EH (cell line): Measurements from ENCODE around the gene FAM167B.
"Not testable (repeated sequence)": the region's sequence is repeated elsewhere in the genome, so short reads cannot be mapped to it uniquely, and the experiment has no call there.

Source experiments
- DNase-seq: peaks from one replicate; pipeline ENCODE4 v3.0.0-alpha.2; 2015; ENCODE audit warnings: low read depth

Gene FAM167B

DNA sequence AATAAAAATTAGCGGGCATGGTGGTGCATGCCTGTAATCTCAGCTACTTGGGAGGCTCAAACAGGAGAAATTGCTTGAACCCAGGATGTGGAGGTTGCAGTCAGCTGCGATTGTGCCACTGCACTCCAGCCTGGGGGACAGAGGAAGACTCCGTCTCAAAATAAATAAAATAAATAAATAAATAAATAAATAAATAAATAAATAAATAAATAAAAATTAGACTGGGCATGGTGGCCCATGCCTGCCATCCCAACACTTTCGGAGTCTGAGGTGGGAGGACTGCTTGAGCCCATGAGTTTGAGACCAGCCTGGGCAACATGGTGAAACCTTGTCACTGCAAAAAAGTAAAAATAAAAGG is 16.2 kb downstream of the FAM167B start:
- not testable (repeated sequence) for DNase-seq

DNA sequence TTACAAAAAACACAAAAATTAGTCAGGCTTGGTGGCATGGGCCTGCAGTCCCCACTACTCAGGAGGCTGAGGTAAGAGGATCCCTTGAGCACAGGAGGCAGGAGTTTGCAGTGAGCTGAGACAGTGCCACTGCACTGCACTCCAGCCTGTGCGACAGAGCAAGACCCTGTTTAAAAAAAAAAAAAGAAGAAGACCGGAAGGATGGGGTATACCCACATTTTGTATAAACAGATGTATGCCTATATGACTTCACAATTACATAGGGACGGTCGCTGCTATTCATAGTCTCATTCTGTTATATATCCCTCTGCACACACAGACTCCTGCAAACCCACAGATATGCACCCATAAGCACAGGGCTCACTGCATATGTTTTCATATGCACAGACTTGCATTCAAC is 16.7 kb downstream of the FAM167B start:
- DNase-seq, result no peak

DNA sequence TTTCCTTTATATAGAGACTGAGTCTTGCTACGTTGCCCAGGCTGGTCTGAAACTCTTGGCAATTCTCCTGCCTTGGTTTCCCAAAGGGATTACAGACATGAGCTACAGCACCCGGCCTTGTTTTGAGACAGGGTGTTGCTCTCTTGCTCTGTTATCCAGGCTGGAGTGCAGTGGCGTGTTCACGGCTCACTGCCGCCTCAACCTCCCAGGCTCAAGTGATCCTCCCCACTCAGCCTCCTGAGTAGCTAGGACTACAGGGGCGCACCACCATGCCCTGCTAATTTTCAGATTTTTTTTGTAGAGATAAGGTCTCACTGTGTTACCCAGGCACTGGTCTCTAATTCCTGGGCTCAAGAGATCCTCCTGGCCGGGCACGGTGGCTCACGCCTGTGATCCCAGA is 18.8 kb downstream of the FAM167B start:
- no peak for DNase-seq

DNA sequence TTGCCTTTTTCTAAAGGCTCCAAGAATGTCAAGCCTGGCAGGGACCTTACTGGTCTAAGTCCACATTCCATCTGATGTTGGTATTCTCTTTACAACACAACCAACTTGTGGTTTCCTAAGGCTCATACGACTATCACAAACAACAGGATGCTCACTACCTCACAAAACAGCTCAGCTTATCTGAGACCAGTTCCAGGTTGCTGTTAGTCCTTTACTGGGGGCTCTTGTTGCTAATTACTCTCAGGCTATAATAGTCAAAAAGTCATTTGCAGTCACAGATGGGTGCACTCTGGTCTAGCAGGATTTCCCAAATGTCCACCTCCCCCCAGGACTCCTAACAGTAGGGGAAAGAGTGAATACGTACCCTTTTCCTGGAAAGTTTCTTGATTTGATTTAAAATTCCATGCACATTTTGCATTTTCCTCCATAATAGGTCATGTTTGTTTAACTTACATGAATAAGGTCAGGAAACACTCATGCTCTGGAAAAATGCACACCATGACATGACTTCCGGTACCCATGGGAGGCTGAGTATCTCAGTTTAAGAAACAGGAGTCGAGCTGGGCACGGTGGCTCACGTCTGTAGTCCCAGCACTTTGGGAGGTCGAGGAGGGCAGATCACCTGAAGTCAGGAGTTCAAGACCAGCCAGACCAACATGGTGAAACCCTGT is 20.0 kb downstream of the FAM167B start:
- DNase-seq, result peak; percentile 88

DNA sequence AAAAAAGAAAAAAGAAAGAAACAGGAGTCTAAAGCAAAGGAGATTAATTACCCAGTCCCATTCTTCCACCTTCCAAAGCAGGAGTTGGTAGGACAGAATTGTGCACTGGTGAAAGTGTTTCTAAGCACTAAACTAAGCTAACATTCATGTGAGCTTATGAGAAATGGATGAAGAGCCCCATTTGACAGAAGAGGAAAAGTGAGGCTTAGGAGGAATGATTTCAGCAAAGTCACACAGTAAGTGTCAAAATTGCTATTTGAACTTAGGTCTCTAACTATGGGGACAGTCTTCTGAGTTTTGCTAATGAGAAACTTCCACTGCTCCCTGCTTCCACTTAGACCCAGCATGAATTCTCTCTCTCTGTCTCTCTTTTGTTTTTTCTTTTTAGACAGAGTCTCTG is 22.7 kb downstream of the FAM167B start:
- DNase-seq, result no peak

DNA sequence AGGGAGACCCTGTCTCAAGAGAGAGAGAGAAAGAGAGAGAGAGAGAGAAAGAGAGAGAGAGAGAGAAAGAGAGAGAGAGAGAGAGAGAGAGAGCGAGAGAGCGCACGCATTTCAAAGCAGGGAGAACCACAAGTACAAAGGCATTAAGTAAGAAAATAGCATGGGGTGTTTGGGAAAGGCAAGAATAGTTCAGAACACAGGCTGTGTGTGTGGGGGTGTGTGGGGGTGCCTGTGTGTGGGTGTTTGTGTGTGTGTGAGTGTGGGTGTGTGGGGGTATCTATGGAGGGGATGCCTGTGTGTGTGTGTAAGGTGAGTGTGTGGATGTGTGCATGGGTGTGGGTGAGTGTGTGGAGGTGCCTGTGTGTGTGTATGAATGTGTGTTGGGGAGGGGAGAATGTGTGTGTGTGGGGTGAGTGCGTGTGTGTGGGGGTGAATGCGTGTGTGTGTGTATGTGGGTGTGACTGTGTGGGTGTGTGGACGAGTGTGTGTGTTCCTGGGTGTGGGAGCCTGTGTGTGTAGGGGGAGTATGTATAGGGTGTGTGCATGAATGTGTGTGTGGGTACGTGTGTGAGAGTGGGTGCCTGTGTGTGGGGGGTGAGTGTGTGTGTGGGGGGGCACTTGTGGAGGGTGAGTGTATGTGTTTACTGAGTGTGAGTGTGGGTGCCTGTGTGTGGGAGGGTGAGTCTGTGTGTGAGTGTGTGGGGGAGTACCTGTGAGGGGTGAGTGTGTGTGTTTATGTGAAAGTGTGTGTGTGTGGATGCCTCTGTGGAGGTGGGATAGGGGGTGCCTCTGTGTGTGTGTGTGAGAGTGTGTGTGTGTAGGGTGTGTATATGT is 25.8 kb downstream of the FAM167B start:
- no peak for DNase-seq

DNA sequence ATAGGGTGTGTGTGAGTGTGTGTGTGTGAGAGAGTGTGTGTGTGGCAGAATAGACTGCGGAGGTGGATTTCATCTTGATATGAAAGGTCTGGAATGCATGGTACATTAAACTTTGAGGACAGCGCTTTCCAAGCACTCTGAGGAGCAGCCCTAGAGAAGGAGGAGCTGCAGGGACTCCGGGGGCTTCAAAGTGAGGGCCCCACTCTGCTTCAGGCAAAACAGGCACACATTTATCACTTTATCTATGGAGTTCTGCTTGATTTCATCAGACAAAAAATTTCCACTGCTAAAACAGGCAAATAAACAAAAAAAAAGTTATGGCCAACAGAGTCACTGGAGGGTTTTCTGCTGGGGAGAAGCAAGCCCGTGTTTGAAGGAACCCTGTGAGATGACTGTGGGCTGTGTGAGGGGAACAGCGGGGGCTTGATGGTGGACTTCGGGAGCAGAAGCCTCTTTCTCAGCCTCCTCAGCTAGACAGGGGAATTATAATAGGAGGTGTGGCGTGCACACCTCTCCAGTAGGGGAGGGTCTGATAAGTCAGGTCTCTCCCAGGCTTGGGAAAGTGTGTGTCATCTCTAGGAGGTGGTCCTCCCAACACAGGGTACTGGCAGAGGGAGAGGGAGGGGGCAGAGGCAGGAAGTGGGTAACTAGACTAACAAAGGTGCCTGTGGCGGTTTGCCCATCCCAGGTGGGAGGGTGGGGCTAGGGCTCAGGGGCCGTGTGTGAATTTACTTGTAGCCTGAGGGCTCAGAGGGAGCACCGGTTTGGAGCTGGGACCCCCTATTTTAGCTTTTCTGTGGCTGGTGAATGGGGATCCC is 26.6 kb downstream of the FAM167B start:
- DNase-seq, result peak; percentile 8

DNA sequence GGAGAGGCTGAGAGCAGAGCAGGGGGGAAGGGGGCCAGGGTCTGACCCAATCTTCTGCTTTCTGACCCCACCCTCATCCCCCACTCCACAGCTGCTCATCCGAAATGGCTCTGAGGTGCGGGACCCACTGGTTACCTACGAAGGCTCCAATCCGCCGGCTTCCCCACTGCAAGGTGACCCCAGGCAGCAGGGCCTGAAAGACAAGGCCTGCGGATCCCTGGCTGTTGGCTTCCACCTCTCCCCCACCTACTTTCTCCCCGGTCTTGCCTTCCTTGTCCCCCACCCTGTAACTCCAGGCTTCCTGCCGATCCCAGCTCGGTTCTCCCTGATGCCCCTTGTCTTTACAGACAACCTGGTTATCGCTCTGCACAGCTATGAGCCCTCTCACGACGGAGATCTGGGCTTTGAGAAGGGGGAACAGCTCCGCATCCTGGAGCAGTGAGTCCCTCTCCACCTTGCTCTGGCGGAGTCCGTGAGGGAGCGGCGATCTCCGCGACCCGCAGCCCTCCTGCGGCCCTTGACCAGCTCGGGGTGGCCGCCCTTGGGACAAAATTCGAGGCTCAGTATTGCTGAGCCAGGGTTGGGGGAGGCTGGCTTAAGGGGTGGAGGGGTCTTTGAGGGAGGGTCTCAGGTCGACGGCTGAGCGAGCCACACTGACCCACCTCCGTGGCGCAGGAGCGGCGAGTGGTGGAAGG is 27.8 kb downstream of the FAM167B start:
- DNase-seq, result no peak

DNA sequence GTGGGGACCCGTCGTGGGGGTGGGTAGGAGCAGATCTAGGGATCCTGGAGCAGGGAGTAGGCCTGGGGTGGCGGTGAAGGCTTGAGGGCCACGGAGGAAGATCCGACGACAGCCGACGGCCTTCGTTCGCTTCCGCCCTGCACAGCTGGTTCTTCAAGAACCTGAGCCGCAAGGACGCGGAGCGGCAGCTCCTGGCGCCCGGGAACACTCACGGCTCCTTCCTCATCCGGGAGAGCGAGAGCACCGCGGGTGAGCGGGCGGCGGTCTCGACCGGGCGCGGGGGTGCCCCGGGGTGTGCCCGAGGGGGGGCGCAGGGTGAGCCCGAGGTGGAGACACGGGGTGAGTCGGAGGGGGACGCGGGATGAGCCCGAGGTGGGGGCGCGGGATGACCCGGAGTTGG is 28.4 kb downstream of the FAM167B start:
- DNase-seq, result peak; percentile 11

DNA sequence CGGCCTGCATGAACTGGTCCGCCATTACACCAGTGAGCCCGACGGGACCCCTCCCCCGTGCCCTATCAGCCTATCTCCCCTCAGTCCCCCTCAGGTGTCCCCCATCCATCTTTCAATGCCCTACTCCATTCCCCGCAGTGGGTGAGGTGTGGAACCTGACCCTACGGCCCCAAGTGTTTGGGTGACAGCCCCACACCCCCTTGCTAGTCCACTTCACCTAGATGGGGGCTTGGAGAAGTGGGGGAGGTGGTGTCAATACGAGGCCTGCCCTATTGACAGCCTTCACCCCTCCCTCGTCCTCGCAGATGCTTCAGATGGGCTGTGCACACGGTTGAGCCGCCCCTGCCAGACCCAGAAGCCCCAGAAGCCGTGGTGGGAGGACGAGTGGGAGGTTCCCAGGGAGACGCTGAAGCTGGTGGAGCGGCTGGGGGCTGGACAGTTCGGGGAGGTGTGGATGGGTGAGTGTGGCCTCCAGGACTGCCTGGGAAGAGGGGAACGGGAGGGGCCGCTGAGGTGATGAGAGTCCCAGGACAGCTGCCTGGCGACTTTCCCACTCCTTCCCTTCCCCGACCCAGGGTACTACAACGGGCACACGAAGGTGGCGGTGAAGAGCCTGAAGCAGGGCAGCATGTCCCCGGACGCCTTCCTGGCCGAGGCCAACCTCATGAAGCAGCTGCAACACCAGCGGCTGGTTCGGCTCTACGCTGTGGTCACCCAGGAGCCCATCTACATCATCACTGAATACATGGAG is 29.2 kb downstream of the FAM167B start:
- no peak for DNase-seq

DNA sequence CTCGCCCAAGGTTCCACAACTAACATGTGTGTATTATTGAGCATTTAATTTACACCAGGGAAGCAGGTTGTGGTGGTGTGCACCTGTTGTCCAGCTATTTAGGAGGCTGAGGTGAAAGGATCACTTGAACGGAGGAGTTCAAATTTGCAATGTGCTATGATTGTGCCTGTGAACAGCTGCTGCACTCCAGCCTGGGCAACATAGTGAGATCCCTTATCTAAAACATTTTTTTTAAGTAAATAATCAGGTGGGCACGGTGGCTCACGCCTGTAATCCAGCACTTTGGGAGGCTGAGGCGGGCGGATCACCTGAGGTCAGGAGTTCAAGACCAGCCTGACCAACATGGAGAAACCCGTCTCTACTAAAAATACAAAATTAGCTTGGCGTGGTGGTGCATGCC is 37.8 kb downstream of the FAM167B start:
- DNase-seq, result not testable (repeated sequence)

DNA sequence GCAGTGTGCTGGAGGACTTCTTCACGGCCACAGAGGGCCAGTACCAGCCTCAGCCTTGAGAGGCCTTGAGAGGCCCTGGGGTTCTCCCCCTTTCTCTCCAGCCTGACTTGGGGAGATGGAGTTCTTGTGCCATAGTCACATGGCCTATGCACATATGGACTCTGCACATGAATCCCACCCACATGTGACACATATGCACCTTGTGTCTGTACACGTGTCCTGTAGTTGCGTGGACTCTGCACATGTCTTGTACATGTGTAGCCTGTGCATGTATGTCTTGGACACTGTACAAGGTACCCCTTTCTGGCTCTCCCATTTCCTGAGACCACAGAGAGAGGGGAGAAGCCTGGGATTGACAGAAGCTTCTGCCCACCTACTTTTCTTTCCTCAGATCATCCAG is 38.6 kb downstream of the FAM167B start:
- DNase-seq, result no peak

DNA sequence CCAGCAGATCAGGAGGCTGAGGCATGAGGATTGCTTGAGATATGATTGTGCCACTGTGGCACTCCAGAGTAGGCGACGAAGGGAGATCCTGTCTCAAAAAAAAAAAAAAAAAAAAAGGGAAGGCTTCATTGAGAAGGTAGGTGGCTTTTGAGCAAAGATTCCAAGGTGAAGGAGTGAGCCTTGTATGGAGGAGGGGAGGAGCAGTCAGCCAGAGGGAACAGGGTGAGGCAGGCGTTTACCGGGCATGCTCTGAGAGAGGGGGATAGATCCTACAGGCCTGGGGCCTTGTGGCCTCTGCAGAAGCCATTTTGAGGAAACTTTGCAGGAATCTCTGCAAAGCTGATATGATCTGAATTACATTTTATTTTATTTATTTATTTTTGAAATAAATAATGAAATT is 39.7 kb downstream of the FAM167B start:
- DNase-seq, result no peak

DNA sequence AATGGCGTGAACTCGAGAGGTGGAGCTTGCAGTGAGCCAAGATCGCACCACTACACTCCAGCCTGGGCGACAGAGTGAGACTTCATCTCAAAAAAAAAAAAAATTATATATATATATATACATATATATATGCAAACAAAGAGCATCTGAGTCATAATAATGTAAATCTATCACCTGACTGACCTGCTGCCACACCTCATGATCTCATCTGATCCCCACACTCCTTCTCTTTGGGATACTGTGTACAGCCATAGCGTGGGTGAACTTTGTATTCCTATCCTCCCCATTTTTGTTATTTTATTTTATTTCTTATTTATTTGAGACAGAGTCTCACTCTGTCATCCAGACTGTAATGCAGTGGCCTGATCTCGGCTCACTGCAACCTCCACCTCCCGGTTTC is 42.2 kb downstream of the FAM167B start:
- no peak for DNase-seq

DNA sequence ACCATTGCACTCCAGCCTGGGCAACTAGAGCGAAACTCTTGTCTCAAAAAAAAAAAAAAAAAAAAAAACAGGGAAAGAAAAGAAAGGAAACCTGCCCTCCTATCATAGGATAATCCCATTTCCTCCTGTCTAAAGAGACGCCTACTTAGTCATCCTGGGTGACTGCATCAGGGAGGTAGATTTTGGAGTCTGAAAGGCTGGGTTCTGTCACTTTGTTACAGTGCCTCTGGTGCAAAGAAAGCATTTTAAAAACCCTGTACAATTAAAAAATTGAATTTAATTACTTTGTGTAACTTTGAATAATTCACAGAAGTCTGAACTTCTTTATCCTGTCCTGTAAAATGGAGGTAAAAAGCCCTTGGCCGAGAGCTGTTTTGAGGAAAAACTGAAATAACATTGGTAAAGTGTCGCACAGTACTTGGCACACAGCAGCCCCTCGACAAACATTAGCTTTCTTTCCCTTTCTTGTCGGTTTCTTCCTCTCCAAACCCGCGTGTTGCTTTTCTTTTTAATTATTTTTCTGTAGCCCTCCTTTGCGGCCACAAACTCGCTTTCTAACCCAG is 44.2 kb downstream of the FAM167B start:
- peak; percentile 66 for DNase-seq

DNA sequence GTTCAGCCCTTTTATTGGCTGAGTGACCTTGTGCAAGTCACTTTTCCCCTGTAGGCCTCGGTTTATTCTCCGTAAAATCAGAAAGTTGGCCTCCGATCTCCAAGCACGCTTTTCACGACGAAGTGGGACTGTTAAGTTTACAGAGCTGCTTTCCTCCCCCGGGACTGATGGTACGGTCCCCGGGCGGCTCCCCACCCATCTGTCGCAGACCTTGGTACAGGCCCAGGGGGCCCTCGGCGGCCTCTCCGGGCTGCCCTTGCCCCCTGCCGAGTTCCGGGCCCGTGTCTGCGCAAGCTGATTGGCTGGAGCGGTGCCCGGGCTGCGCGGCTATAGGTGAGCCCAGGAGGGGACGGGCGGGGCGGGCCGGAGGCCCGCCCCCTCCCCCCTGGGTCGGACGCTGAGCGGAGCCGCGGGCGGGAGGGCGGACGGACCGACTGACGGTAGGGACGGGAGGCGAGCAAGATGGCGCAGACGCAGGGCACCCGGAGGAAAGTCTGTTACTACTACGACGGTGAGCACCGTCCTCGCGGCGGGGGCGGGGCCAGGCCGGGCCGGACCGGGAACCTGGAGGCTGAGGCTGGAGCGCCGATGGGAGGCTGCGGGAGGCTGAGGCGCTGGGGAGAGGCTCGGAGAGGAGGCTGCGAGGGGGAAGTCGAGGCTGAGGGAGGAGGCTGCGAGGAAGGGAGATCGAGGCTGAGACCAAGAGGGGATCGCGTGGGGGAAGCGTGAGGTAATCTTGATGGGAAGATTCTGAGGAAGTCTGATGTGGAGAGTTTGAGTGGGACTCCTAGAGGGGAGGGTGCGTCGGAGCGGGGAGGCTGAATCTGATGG is 44.9 kb downstream of the FAM167B start, which contains the start of gene HDAC1:
TSS of gene HDAC1 (plus strand) at position 376 of the 831 bp plus-strand sequence. CDS start at position 463, 87 bp downstream.
- DNase-seq, result peak; percentile 96

DNA sequence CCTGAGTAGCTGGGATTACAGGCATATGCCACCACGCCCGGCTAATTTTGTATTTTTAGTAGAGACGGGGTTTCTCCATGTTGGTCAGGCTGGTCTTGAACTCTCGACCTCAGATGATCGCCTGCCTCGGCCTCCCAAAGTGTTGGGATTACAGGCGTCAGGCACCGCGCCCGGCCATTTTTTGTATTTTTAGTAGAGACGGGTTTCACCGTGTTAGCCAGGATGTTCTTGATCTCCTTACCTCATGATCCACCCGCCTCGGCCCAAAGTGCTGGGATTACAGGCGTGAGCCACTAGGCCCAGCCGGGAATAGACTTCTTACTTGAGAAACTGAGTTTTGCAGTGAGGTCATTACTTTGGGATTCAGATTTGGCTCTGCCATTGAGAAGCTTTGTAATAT is 51.2 kb downstream of the FAM167B start:
- not testable (repeated sequence) for DNase-seq
